GM23338 (cell line): ENCODE measurements around the gene SASH1. TPM values are rescaled to one million over a fixed set of nuclear protein-coding genes. Genes with fewer than 3 reads are reported as not detected.

Experiments used
- ATAC-seq: fragments of 200-7000 bp; cut with Tn5 transposase; 3 replicates; pipeline ENCODE4 v1.9.1; 2020
- DNase-seq: peaks from one replicate; pipeline ENCODE4 v3.0.0-alpha.2; 2015; ENCODE audit warnings: low spot score
- H2AFZ ChIP-seq: fragments of 200-600 bp; sonication (generic); 2 replicates; pipeline ENCODE4 v1.8.0; 2016; ENCODE audit warnings: antibody characterized with exemption, mild to moderate bottlenecking, moderate library complexity
- H3F3A ChIP-seq: fragments of 200-600 bp; sonication (generic); replicated peaks from 2 replicates; pipeline ENCODE4 v1.8.0; 2017; ENCODE audit warnings: antibody characterized with exemption, mixed run types, low read depth
- H3K27ac ChIP-seq: fragments of 200-600 bp; sonication (generic); 2 replicates; pipeline ENCODE4 v1.6.1; 2016; ENCODE audit warnings: low read depth
- H3K27me3 ChIP-seq: fragments of 200-600 bp; sonication (generic); 2 replicates; pipeline ENCODE4 v1.8.0; 2016; ENCODE audit warnings: mild to moderate bottlenecking, mixed run types, moderate library complexity; ENCODE audit not compliant: insufficient read depth
- H3K36me3 ChIP-seq: fragments of 200-600 bp; sonication (generic); 2 replicates; pipeline ENCODE4 v1.8.0; 2016; ENCODE audit warnings: mild to moderate bottlenecking; ENCODE audit not compliant: insufficient read depth
- H3K4me1 ChIP-seq: fragments of 200-600 bp; sonication (generic); 2 replicates; pipeline ENCODE4 v1.8.0; 2016; ENCODE audit warnings: mild to moderate bottlenecking, moderate library complexity; ENCODE audit not compliant: insufficient read depth
- H3K4me2 ChIP-seq: fragments of 200-600 bp; sonication (generic); 2 replicates; pipeline ENCODE4 v1.7.1; 2017; ENCODE audit warnings: mixed run types
- H3K4me3 ChIP-seq: fragments of 200-600 bp; sonication (generic); 2 replicates; pipeline ENCODE4 v1.6.1; 2016; ENCODE audit warnings: mixed run types
- H3K79me2 ChIP-seq: fragments of 200-600 bp; sonication (generic); replicated peaks from 2 replicates; pipeline ENCODE4 v1.8.0; 2017; ENCODE audit warnings: mild to moderate bottlenecking; ENCODE audit not compliant: insufficient read depth
- H3K9me2 ChIP-seq: fragments of 200-600 bp; sonication (generic); 2 replicates; pipeline ENCODE4 v1.8.0; 2017; ENCODE audit not compliant: insufficient read depth
- H4K20me1 ChIP-seq: fragments of 200-600 bp; sonication (generic); replicated peaks from 2 replicates; pipeline ENCODE4 v1.8.0; 2017; ENCODE audit warnings: mild to moderate bottlenecking; ENCODE audit not compliant: insufficient read depth
- H3K27ac Mint-ChIP-seq: 2 replicates; pipeline ENCODE4 v1.8.0; 2020; ENCODE audit warnings: inconsistent platforms, mild to moderate bottlenecking, moderate library complexity, mixed read lengths
- H3K27me3 Mint-ChIP-seq: 3 replicates; pipeline ENCODE4 v1.8.0; 2022; ENCODE audit warnings: low read depth, mild to moderate bottlenecking, moderate library complexity, mixed read lengths, inconsistent platforms; ENCODE audit not compliant: insufficient read depth, poor library complexity
- H3K36me3 Mint-ChIP-seq: 3 replicates; pipeline ENCODE4 v1.8.0; 2021; ENCODE audit warnings: low read depth, mild to moderate bottlenecking, inconsistent platforms, moderate library complexity, mixed read lengths
- H3K4me1 Mint-ChIP-seq: 3 replicates; pipeline ENCODE4 v1.8.0; 2020; ENCODE audit warnings: mild to moderate bottlenecking, inconsistent platforms, mixed read lengths
- H3K4me3 Mint-ChIP-seq: 3 replicates; pipeline ENCODE4 v1.8.0; 2021; ENCODE audit warnings: moderate library complexity, mild to moderate bottlenecking, inconsistent platforms, mixed read lengths
- H3K9me3 Mint-ChIP-seq: 3 replicates; pipeline ENCODE4 v1.8.0; 2020; ENCODE audit warnings: moderate library complexity, mild to moderate bottlenecking, inconsistent platforms, mixed read lengths
- CREB1 ChIP-seq: fragments of 250-450 bp; sonication (Bioruptor Pico); IDR thresholded peaks from 2 replicates; pipeline ENCODE4 v1.5.0; 2020; ENCODE audit warnings: low read depth, mild to moderate bottlenecking, moderate library complexity
- CTCF ChIP-seq, 2 experiments: fragments of 200-600 bp in 1 of 2; sonication (generic) in 1 of 2; conservative IDR thresholded peaks; 2 replicates each; pipeline versions ENCODE4 v1.5.1 to v1.6.1; 2016 to 2017; ENCODE audit warnings: antibody characterized with exemption in 2 of 2, low read depth in 2 of 2, mild to moderate bottlenecking in 2 of 2, moderate library complexity in 1 of 2
- ETS1 ChIP-seq: IDR thresholded peaks from 2 replicates; pipeline ENCODE4 v1.6.1; 2016; ENCODE audit warnings: antibody characterized with exemption
- EZH2 ChIP-seq: fragments of 200-600 bp; sonication (generic); IDR thresholded peaks from one replicate; pipeline ENCODE4 v1.8.0; 2017; ENCODE audit warnings: antibody characterized with exemption, mild to moderate bottlenecking, low read depth; ENCODE audit not compliant: unreplicated experiment
- EZH2phosphoT487 ChIP-seq: fragments of 200-600 bp; sonication (generic); IDR thresholded peaks from one replicate; pipeline ENCODE4 v1.8.1; 2018; ENCODE audit warnings: antibody characterized with exemption; ENCODE audit not compliant: unreplicated experiment
- JUNB ChIP-seq: IDR thresholded peaks from one replicate; pipeline ENCODE4 v1.6.1; 2016; ENCODE audit warnings: antibody characterized with exemption; ENCODE audit not compliant: unreplicated experiment
- NANOG ChIP-seq: IDR thresholded peaks from 2 replicates; pipeline ENCODE4 v1.6.1; 2016; ENCODE audit warnings: antibody characterized with exemption, borderline replicate concordance
- POLR2AphosphoS5 ChIP-seq: IDR thresholded peaks from 2 replicates; pipeline ENCODE4 v1.6.1; 2016; ENCODE audit warnings: antibody characterized with exemption, low read depth
- REST ChIP-seq: IDR thresholded peaks from one replicate; pipeline ENCODE4 v1.6.1; 2018; ENCODE audit warnings: antibody characterized with exemption; ENCODE audit not compliant: unreplicated experiment
- STAT1 ChIP-seq: IDR thresholded peaks from one replicate; pipeline ENCODE4 v1.6.1; 2016; ENCODE audit warnings: antibody characterized with exemption; ENCODE audit not compliant: unreplicated experiment
- ZNF114 ChIP-seq: fragments of 250-450 bp; sonication (Bioruptor Pico); IDR thresholded peaks from 2 replicates; pipeline ENCODE4 v1.5.0; 2020; ENCODE audit warnings: mild to moderate bottlenecking, moderate library complexity
- ZNF331 ChIP-seq: fragments of 250-450 bp; sonication (Bioruptor Pico); IDR thresholded peaks from 2 replicates; pipeline ENCODE4 v1.5.0; 2020; ENCODE audit warnings: low read depth, mild to moderate bottlenecking, moderate library complexity
- ZNF462 ChIP-seq: fragments of 250-450 bp; sonication (Bioruptor Pico); IDR thresholded peaks from 2 replicates; pipeline ENCODE4 v1.5.0; 2020; ENCODE audit warnings: mild to moderate bottlenecking, moderate library complexity
- polyA plus RNA-seq: library from polyadenylated mRNA; unstranded; fragments of >200 nt; fragmentation: Nextera tagmentation; extraction: Ambion mirVana; gene quantifications from 2 replicates; pipeline ENCODE4 v1.2.1, GENCODE V29; 2016
- total RNA-seq: library from RNA; depleted of rRNA; stranded (reverse); fragments of >200 nt; shearing (Covaris generic); gene quantifications from 2 replicates; pipeline ENCODE4 v1.2.3, GENCODE V29; 2014

Gene SASH1
- total and polyA plus RNA-seq, 2 experiments from 2014 or later: 8.2 to 30.2 TPM

- peaks cover 15% of the 10 kb centered on the region; the same call in 1 of the 2 replicates for H3K36me3 ChIP-seq
- no peak for ATAC-seq
- H3K27ac ChIP-seq: no peak overlapping the region
- H3K9me3 Mint-ChIP-seq: peaks cover 10% of the 10 kb centered on the region
- no peaks in the 10 kb centered on the region for H3F3A ChIP-seq
- no peak overlapping the region for H3K4me2 ChIP-seq
- H3K4me3 ChIP-seq: no peak overlapping the region
- peaks cover 18% of the 10 kb centered on the region for H3K4me1 Mint-ChIP-seq
- H3K4me3 Mint-ChIP-seq: no peak overlapping the region
- no peak for DNase-seq
- H3K27me3 ChIP-seq: no peaks in the 10 kb centered on the region
- no peaks in the 10 kb centered on the region for H3K79me2 ChIP-seq
- peaks cover 8% of the 10 kb centered on the region for H3K27me3 Mint-ChIP-seq
- H3K36me3 Mint-ChIP-seq: peaks cover 72% of the 10 kb centered on the region
- TF ChIP-seq NANOG (no peak), EZH2 (no peak), JUNB (no peak), CTCF (conservative IDR thresholded peaks at IDR 0.05; ENCODE audit: low read depth in 2 of 2) (no peak), REST (no peak), EZH2phosphoT487 (no peak), ETS1 (no peak), ZNF331 (no peak), POLR2AphosphoS5 (no peak), CREB1 (CRISPR knock-in tag) (no peak), ZNF462 (no peak), STAT1 (no peak), ZNF114 (no peak)
- peaks cover 10% of the 10 kb centered on the region for H3K4me1 ChIP-seq
- H4K20me1 ChIP-seq: no peaks in the 10 kb centered on the region
- peak overlapping the region; percentile 52; the same call in 1 of the 2 replicates for H3K27ac Mint-ChIP-seq
- no peak overlapping the region for H2AFZ ChIP-seq
- no peaks in the 10 kb centered on the region for H3K9me2 ChIP-seq
These were observed 190.1 kb downstream of the SASH1 start for GRCh38 chr6:148532698-148533097.
